PC-9 (cell line): ENCODE measurements around the gene TSR3.

ENCODE experiments used
- EZH2 ChIP-seq: fragments of 200-600 bp; sonication (generic); IDR thresholded peaks from 2 replicates; pipeline ENCODE4 v1.8.0; 2017; ENCODE audit warnings: antibody characterized with exemption, low read depth
- TF ChIP-seq, protein P1 (sequence below): fragments of 200-600 bp; sonication (generic); conservative IDR thresholded peaks from 2 replicates; pipeline ENCODE4 v1.6.1; 2017; ENCODE audit warnings: mixed run types, antibody characterized with exemption, mild to moderate bottlenecking, moderate library complexity

DNA sequence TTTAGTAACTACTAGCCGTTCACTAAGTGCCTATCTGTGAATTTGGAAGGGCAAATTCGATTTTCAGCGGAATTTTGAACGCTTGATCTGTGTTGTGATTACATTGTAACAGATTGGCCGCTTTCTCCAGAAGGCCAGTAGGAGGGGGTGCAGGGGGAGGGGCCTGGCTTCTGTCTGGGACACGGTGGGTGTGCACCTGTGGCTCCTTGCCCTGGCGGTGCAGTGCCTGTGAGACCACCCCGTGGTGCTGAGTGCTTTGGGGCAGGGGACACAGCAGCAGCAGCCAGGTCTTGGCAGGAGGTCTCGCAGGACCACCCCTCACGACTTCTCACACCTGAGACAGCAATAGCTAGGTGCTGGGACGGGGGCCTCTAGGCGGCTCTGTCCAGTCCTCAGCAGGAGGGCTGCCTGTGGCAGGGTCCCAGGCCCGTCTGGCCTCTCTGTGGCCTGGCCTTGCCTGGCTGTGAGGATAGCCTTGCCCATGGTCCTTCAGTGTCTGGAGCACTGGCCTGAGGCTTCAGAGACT is 40.4 kb downstream of the TSR3 start:
- TF ChIP-seq, protein P1, sequence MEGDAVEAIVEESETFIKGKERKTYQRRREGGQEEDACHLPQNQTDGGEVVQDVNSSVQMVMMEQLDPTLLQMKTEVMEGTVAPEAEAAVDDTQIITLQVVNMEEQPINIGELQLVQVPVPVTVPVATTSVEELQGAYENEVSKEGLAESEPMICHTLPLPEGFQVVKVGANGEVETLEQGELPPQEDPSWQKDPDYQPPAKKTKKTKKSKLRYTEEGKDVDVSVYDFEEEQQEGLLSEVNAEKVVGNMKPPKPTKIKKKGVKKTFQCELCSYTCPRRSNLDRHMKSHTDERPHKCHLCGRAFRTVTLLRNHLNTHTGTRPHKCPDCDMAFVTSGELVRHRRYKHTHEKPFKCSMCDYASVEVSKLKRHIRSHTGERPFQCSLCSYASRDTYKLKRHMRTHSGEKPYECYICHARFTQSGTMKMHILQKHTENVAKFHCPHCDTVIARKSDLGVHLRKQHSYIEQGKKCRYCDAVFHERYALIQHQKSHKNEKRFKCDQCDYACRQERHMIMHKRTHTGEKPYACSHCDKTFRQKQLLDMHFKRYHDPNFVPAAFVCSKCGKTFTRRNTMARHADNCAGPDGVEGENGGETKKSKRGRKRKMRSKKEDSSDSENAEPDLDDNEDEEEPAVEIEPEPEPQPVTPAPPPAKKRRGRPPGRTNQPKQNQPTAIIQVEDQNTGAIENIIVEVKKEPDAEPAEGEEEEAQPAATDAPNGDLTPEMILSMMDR = no peak
- no peak for TF ChIP-seq EZH2
